K562 (cell line): ENCODE measurements around the gene TARS3.

ENCODE experiments used
- POLR2AphosphoS2 ChIP-seq: IDR thresholded peaks from 2 replicates; pipeline ENCODE4 v1.6.1; 2012; ENCODE audit warnings: low read length, improper control_type of control experiment
- TF ChIP-seq, protein P1 (sequence below), 3 experiments: IDR thresholded peaks in 2 of 3; conservative IDR thresholded peaks in 1 of 3; 2 replicates each; pipeline ENCODE4 v1.5.1; 2011 to 2012; ENCODE audit warnings: low read length in 3 of 3, mild to moderate bottlenecking in 3 of 3, control low read depth in 2 of 3, improper control_type of control experiment in 1 of 3, inconsistent platforms in 1 of 3, low read depth in 1 of 3, mixed read lengths in 1 of 3, moderate library complexity in 1 of 3; ENCODE audit not compliant: insufficient read depth in 2 of 3
- TF ChIP-seq, protein P2 (sequence below): fragments of 450-650 bp; IDR thresholded peaks from 2 replicates; pipeline ENCODE4 v1.6.1; 2018; ENCODE audit warnings: mild to moderate bottlenecking, low read depth; ENCODE audit not compliant: partially characterized antibody
- TF ChIP-seq, protein P3 (sequence below): fragments of 450-650 bp; IDR thresholded peaks from one replicate; pipeline ENCODE4 v1.6.1; 2018; ENCODE audit warnings: mild to moderate bottlenecking, moderate library complexity; ENCODE audit not compliant: partially characterized antibody

DNA sequence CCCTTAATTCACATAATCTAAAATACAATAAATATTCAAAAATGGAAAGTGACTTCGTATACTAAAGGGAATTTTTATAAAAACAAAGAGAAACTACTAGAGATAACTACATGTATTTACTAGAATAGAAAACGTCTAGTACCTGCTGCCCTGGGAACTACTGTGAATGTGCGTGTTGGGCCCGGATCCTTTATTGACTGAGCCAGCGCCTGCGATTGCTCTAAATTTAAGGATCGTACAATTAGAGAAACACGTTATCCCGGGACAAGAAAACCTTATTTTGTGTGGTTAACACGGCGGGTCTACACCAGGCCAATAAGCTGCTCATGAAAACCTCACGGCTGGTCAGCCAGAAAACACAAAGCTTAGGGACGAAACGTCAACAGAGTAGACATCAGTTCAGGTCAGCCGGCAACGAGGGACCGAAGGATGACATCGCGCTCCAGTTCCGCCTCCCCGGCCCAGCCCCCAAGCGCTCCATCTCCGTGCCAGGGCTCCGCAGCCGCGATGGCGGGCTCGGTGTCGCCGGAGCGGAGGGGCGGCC is 72.6 kb downstream of the TARS3 start:
- TF ChIP-seq, protein P1, sequence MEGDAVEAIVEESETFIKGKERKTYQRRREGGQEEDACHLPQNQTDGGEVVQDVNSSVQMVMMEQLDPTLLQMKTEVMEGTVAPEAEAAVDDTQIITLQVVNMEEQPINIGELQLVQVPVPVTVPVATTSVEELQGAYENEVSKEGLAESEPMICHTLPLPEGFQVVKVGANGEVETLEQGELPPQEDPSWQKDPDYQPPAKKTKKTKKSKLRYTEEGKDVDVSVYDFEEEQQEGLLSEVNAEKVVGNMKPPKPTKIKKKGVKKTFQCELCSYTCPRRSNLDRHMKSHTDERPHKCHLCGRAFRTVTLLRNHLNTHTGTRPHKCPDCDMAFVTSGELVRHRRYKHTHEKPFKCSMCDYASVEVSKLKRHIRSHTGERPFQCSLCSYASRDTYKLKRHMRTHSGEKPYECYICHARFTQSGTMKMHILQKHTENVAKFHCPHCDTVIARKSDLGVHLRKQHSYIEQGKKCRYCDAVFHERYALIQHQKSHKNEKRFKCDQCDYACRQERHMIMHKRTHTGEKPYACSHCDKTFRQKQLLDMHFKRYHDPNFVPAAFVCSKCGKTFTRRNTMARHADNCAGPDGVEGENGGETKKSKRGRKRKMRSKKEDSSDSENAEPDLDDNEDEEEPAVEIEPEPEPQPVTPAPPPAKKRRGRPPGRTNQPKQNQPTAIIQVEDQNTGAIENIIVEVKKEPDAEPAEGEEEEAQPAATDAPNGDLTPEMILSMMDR (IDR thresholded peaks at IDR 0.05 in 2 of 3, conservative IDR thresholded peaks at IDR 0.05 in 1 of 3; ENCODE audit: insufficient read depth in 2 of 3, low read depth in 1 of 3, low read length in 3 of 3): no peak
- TF ChIP-seq, protein P2, sequence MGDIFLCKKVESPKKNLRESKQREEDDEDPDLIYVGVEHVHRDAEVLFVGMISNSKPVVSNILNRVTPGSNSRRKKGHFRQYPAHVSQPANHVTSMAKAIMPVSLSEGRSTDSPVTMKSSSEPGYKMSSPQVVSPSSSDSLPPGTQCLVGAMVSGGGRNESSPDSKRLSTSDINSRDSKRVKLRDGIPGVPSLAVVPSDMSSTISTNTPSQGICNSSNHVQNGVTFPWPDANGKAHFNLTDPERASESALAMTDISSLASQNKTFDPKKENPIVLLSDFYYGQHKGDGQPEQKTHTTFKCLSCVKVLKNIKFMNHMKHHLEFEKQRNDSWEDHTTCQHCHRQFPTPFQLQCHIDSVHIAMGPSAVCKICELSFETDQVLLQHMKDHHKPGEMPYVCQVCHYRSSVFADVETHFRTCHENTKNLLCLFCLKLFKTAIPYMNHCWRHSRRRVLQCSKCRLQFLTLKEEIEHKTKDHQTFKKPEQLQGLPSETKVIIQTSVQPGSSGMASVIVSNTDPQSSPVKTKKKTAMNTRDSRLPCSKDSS: no peak
- TF ChIP-seq, protein P3, sequence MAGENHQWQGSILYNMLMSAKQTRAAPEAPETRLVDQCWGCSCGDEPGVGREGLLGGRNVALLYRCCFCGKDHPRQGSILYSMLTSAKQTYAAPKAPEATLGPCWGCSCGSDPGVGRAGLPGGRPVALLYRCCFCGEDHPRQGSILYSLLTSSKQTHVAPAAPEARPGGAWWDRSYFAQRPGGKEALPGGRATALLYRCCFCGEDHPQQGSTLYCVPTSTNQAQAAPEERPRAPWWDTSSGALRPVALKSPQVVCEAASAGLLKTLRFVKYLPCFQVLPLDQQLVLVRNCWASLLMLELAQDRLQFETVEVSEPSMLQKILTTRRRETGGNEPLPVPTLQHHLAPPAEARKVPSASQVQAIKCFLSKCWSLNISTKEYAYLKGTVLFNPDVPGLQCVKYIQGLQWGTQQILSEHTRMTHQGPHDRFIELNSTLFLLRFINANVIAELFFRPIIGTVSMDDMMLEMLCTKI: no peak
- TF ChIP-seq POLR2AphosphoS2: no peak
